HG02870 (cell line): ENCODE results near the gene BRIP1.
"Not testable (repeated sequence)": the region's sequence is repeated elsewhere in the genome, so short reads cannot be mapped to it uniquely, and the experiment has no call there.

Experiments
- ATAC-seq: cut with Tn5 transposase; IDR thresholded peaks from one replicate; pipeline ENCODE4 v1.9.1; 2021; ENCODE audit warnings: mild to moderate bottlenecking, moderate library complexity; ENCODE audit not compliant: unreplicated experiment

BRIP1 gene

DNA sequence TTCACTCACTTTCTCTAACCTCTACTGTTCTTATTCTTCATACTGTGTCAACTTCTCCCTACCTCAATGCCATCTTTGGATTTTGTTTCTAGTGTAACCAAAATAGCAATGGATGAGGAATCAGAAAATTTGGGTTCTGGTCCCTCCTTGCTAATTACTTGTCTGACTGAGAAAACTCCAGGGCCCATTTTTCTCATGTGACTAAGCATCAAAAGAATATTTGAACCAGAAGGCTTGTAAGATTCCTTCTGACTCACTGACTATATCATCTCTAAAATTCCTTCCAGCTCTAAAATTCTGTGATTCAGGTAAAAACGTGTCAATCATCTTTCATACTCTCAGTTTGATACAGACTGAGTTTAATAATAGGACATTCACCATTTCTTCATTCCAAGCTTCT, 57.9 kb downstream of the BRIP1 start:
- no peak for ATAC-seq

DNA sequence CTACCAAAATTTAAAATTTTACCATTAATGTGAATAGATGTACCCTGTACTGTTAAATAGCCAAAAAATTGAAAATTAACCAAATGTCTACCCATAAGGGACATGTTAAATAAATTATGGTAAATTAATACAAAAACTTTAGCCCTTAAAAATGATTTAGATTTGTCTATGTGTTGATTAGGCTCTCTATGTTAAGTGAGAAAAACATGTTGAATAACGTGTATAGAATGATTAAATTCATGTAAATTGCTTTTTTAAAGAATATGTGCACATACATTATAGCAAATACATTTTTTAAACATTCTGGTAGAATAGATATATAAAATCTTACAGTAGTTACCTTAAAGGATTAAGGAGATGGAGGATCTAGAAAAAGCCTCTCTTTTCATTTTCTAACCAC, 59.5 kb downstream of the BRIP1 start:
- no peak for ATAC-seq

DNA sequence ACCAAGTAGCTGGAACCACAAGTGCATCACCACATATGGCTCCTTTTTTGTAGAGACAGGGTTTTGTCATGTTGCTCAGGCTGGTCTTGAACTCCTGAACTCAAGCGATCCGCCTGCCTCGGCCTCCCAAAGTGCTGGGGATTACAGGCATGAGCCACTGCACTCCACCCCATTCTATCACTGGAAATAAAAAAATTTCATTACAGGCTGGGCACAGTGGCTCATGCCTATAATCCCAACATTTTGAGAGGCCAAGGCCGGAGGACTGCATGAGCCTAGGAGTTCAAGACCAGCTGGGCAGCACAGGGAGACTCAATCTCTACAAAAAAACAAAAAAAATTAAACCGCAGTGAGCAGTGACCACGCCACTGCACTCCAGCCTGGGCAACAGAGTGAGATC, 60.1 kb downstream of the BRIP1 start:
- no peak for ATAC-seq

DNA sequence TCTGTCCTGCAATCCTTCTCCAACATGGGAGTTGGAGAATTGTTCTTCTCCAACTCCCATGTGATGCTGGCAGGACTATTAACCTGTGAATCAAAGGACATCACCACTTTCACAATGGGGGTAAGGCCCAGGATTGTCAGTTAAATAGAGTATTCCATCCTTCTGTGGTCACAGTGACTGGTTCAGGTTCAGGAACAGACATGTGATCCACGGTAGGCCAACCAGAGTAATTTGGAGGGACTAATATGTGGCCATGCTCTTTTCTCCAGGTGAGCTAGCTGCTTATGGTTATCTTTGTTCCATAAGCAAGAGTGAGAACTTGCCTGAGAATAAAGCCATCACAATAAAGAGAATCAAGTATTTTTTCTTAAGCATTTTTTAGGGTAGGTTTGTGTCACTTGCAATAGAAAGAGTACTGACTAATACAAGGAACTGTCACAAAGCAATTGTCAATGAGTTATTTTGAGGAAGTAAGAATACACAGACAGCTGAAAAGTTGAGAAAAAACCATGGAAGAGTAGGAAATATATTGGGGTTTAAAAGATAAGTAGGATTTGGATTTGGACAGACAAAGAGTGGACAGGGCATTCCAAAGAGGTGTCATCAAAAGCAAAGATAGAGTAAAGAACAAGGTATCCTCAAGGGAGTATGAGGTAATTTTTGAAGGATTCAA, 63.4 kb downstream of the BRIP1 start:
- ATAC-seq: no peak

DNA sequence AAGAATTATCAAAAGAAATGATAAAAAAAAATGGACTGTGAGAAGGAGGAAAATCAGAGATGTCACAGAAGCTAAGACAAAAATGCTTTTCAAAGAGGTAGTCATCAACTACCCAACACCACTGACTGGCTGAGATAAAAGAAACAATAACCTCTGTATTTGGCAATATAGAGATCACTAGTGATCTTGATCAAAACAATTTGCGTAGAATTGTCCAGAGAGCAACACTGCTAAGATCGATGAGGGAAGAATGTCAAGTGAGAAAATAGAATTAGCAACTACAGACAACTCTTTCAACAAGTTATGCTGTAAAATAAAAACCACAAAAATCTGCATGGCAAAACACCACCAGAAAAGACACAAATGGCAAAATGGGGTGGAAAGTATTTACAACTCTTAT, 66.0 kb downstream of the BRIP1 start:
- ATAC-seq: no peak

DNA sequence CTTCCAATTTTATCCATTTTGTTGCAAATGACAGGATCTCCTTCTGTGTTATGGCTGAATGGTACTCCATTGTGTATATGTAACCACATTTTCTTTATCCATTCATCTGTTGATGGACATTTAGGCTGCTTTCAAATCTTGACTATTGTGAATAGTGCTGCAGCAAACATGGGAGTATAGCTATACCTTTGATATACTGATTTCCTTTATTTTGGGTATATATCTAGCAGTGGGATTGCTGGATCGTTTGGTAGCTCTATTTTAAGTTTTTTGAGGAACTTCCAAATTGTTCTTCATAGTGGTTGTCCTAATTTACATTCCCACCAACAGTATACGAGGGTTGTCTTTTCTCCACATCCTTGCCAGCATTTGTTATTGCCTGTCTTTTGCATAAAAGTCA, 67.8 kb downstream of the BRIP1 start:
- ATAC-seq: no peak

DNA sequence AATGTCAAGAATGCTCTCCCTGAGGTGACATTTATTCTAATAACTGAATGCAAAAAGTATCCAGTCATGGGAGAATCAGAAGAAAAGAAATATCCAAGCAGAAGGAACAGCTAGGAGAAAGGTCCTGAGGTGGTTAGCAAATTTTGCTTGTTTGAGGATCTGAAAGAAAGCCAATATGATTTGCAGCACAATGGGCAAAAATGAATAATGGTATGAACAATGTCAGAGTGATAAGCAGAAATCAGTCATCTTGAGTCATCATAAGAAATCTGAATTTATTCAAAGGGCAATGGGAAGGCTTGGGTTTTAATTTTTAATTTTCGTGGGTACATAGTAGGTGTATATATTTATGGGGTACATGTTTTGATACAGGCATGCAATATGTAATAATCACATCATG, 68.5 kb downstream of the BRIP1 start:
- no peak for ATAC-seq

DNA sequence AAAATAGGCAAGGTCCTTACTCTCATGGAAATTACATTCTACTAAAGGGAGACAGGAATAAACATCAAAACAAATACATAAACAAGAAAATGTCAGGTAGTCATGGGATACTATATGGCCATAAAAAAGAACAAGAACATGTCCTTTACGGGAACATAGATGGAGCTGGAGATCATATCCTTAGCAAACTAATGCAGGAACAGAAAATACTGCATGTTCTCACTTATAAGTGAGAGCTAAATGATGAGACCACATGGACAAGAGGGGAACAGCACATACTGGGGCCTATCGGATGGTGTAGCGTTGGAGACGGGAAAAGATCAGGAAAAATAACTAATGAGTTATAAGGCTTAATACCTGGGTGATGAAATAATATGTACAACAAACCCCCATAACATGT, 69.1 kb downstream of the BRIP1 start:
- ATAC-seq: no peak

DNA sequence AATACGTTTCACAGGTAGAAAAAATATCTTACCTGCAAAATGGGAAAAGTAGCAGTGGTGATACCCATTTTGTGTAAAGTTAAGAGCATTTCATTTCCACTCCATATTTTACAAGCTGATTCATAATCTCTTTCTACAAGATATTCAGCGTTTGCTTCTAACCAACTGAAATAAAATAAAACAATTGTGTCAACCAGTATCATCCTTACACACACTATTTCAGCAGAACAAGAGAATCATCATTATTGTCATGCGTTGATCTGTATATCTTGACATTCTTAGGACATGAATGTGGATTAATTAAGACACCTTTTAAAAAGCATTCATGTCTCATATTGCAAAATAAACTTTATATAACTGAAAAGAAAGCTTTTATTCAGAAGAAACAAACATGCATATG, 69.8 kb downstream of the BRIP1 start:
- no peak for ATAC-seq

DNA sequence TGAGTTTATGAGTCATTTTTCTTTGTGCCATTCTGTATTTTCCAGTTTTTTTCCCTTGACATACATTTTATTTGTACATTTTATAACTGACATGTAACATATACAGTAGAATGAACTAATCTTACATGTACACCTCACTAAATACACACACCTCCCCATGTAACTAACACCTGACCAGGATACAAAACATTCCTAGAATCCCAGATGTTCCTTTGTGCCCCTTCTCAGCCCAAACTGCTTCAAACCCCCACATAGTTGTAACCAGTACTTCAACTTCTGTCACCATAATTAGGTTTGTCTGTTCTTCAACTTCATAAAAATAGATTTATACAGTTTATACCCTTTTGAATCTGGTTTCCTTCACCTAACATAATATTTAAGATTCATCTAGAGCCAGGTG, 73.5 kb downstream of the BRIP1 start:
- ATAC-seq: no peak

DNA sequence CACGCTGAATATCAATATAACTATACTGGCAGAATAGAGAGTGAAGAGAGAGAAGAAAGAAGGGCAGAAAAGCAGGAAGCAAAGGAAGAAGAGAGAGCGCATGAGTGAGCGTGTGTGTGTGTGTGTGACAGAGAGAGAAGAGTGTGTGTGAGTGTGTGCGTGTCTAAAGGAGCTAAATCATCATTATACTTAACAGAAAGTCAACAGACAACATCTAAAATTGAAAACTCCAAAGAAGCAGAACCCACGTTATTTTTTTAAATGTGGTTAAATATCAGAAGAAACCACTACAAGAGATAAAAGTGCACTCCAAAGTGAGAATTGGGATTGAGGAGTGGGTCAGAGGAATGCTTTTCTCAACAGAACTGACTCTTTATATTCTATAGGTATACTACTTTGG, 77.2 kb downstream of the BRIP1 start:
- no peak for ATAC-seq

DNA sequence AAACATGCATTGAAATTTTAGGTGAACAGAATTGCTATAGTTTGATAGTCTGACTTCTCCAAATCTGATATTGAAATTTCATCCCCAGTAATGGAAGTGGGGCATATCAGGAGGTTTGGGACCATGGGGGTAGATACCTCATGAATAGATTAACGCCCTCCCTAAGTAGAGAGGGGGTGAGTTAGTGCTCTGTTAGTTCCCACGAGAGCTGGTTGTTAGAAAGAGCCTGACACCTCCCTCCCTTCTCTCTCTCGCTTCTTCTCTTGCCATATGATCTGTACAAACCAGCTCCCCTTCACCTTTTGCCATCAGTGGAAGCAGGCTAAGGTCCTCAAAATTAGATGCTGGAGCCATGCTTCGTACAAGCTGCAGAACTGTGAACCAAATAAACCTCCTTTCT, 78.8 kb downstream of the BRIP1 start:
- no peak for ATAC-seq

DNA sequence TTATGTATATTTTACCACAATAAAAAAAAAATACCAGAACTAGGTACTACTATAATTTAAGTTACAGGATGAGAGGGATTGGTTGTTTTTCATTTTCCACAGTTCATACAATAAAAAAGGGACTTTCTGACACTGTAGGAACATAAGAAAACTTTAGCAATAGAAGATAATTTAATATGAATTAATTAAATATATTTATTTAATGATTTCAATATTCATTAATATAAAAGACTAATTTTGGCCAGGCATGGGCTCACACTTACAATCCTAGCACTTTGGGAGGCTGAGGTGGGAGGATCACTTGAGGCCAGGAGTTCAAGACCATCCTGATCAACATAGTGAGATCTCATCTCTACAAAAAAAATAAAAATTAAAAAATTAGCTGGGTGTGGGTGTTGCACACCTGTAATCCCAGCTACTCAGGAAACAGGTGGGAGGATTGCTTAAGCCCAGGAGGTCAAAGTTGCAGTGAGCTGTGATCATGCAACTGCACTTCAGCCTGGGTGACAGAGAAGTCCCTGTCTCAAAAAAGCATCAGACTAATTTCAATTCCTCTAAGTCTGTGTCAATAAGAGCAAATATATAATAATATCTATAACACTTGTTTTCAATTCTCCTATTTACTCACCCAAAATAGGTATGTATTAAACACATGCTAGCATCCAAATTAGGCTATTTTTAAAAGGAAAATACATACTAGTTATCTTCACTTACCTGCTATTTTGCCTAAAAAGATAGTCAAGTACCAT, 79.6 kb downstream of the BRIP1 start:
- peak; percentile 68 for ATAC-seq

DNA sequence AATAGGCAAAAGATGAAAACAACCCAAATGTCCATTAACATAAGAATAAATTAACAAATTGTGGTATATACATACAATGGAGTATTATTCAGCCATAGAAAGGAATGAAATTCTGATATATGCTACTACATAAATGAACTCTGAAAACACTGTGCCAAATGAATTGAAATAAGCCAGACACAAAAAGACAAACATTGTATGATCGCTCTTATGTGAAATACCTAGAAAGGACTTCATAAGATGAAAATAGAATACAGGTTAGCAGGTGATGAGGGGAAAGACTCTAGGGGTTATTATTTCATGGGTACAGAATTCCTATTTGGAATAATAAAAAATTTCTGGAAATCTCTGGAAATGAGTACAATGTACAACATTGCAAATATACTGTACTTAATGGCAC, 80.2 kb downstream of the BRIP1 start:
- ATAC-seq: no peak

DNA sequence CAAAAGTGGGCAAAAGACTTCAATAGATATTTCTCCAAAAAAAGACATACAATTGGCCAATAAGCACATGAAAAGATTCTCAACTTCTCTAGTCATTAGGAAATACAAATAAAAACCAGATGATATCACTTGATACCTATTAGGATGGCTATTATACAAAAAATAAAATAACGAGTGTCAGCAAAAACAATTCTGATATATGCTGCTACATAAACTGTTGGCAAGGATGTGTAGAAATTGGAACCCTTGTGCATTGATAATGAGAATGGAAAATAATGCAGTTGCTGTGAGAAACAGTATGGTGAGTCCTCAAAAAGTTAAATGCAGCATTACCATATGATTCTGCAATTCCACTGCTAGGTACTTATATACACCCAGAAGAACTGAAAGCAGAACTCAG, 80.6 kb downstream of the BRIP1 start:
- no peak for ATAC-seq

DNA sequence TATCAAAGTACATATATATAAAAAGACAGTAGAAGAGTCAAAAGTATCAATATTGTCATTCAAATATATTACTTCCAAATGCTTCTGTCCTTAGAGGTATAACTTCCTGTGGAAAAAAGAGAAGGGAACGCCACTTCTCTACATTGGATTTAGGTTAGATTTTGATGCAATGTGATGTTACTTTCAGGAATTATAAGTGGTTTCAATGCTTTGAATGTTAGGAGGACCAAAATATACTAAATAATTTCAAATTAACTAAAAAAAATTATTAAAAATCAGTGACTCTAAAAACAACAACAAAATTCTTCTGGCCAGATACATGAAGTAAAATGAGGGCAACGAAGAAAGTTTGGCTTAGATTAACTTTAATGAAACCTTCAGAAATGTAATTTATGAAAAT, 88.0 kb downstream of the BRIP1 start:
- no peak for ATAC-seq

DNA sequence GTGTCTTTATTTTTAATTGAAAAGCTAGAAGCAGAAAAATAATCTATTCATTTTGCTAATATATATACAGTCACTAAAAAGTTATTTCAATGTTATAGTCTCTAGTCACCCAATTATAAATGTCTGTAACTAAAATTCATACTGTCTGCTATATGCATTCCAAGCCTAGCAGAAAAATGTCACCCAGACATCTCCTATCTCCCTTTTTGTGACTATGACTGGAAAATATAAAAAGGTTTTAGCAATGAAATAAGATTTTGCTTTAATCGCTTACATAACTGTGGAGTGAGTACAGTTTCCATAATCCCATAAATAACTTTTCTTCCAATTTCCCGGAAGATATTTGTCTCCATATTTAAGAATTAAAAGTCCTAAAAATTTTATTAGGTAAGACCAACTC, 88.6 kb downstream of the BRIP1 start:
- no peak for ATAC-seq

DNA sequence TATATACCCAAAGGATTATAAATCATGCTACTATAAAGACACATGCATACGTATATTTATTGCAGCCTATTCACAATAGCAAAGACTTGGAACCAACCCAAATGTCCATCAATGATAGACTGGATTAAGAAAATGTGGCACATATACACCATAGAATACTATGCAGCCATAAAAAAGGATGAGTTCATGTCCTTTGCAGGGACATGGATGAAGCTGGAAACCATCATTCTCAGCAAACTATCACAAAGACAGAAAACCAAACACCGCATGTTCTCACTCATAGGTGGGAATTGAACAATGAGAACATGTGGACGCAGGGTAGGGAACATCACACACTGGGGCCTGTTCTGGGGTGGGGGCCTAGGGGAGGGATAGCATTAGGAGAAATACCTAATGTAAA, 89.2 kb downstream of the BRIP1 start:
- not testable (repeated sequence) for ATAC-seq

DNA sequence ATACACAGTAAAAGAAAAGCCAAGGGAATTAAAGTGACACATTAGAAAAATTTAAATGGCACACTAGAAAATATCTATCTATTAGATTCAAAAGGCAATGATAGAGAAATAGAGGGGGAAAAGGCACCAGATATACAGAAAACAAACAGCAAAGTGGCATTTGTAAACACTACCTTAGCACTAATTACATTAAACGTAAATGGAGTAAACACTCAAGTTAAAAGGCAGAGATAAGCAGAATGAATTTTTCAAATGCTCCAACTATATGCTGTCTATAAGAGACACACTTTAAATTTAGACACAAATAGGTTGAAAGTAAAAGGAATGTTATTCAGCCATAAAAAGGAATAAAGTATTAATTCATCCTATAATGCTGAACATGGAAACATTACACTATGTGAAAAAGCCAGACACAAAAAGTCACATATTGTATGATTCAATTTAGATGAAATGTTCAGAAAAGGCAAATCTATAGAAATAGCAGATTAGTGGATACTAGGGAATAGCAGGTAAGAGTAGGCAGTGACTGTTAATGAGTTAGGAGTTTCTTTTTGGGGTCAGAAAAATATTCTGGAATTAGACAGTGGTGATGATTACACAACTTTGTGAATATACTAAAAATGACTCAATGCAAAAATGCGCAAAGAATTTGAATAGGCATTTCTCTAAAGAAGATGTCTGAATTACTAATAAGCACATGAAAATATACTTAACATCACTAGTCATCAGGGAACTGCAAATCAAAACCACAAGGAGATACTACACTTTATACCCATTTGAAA, 92.4 kb downstream of the BRIP1 start:
- ATAC-seq: no peak

DNA sequence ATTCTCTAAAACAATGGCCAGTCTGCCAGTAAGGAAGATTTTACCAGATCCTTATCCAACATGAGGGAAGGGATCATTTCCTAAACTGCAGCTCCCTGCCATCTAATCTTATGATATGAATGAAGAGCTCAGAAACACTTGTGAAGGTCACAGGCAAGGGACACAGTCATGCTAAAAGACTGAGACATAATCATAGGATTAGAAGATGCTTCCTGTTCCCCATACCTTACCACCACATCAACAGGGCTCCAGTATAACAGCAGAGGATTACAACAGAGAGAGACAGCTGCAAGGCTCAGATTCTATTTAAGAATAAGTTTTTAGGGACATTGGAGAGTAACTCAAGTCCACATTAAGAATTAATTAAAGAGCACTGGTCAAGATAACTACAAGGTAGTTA, 93.3 kb downstream of the BRIP1 start:
- ATAC-seq: no peak

DNA sequence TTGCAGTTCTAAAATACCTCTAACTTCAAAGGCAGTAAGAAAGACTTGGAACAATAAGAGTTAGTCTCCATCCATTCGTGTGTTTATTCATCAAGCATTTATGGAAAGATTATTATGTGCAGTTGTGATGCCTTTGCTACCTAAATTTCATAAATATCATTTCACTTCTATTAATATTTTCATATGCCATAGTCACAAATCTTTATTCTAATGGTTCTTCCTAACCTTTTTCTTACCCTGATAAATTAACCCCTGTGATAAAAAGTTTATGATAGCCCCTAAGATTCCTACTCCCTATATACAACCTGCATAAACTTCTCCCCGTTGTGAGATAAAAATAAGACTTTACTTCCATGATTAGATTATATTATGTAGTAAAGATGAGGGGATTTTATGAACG, 94.9 kb downstream of the BRIP1 start:
- ATAC-seq: no peak

DNA sequence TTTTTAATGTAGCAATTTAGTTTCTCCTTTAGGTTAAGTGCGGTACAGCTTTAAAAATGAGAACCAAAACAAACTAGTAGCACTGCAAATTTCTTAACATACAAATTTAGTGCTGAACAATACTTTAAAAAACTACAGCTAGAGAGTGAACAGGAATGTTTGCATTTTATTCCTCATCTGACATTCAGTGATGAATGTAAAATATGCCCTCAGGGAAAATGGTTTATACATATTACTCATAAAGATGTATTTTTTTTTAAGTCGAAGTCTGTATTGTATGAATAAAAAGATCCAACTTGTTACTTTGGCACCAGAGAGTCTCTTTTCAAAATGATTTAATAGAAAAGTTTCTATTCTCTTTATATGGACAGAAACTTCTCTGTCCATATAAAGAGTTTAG, 96.8 kb downstream of the BRIP1 start:
- ATAC-seq: no peak
